ENCODE results near the gene EPHA2. TPM values are rescaled to one million over a fixed set of nuclear protein-coding genes. Genes with fewer than 3 reads are reported as not detected.
"Not testable (repeated sequence)": the region's sequence is repeated elsewhere in the genome, so short reads cannot be mapped to it uniquely, and the experiment has no call there.

The EPHA2 gene
- polyA plus RNA-seq, 1 experiment = 19.1 TPM

- Histone ChIP-seq H3K27ac (ENCODE audit: low read depth, low read length) (no peak overlapping the region), H3K9me3 (ENCODE audit: control insufficient read depth, insufficient read depth, low read length) (peaks cover 15% of the 10 kb centered on the region), H3K4me3 (ENCODE audit: low read depth, low read length) (no peak overlapping the region), H3K27me3 (ENCODE audit: control insufficient read depth, insufficient read depth, low read length) (peaks cover 3% of the 10 kb centered on the region)
- ChIA-PET CTCF (interaction anchor here (0.7 to 1.5 kb wide), 3 partner anchors 27 to 35 kb away, joined by 3 read pairs; no protein-coding TSS in a partner anchor), POLR2A (no interaction called here)
- TF ChIP-seq CTCF (IDR thresholded peaks at IDR 0.05; ENCODE audit: low read depth, low read length) = no peak
- DNase-seq (ENCODE audit: low read depth, low spot score) = no peak
These were observed 46.3 kb downstream of the EPHA2 start for GRCh38 chr1:16109571-16109970.

GRCh38 chr1:16107039-16107438 is 48.8 kb downstream of the EPHA2 start:
- H3K4me3 ChIP-seq (ENCODE audit: low read depth, low read length); H3K27me3 ChIP-seq (ENCODE audit: control insufficient read depth, insufficient read depth, low read length); DNase-seq (ENCODE audit: low read depth, low spot score); POLR2A ChIA-PET; H3K27ac ChIP-seq (ENCODE audit: low read depth, low read length): not testable (repeated sequence)
- CTCF ChIA-PET = interaction anchor here (1.2 to 1.7 kb wide), 2 partner anchors 25 to 113 kb away, joined by 3 to 4 read pairs; no protein-coding TSS in a partner anchor
- H3K9me3 ChIP-seq (ENCODE audit: control insufficient read depth, insufficient read depth, low read length) = peaks cover 22% of the 10 kb centered on the region

GRCh38 chr1:16101623-16102022 is 54.2 kb downstream of the EPHA2 start:
- Histone ChIP-seq H3K27me3 (ENCODE audit: control insufficient read depth, insufficient read depth, low read length) (no peaks in the 10 kb centered on the region), H3K4me3 (ENCODE audit: low read depth, low read length) (no peak overlapping the region), H3K9me3 (ENCODE audit: control insufficient read depth, insufficient read depth, low read length) (peaks cover 7% of the 10 kb centered on the region; the same call in 1 of the 2 replicates), H3K27ac (ENCODE audit: low read depth, low read length) (no peak overlapping the region)
- POLR2A ChIA-PET = no interaction called here
- DNase-seq (ENCODE audit: low read depth, low spot score) = no peak
- no peak for TF ChIP-seq CTCF (IDR thresholded peaks at IDR 0.05; ENCODE audit: low read depth, low read length)
- CTCF ChIA-PET = interaction anchor here (1.6 to 2.4 kb wide), 2 partner anchors 20 to 51 kb away, joined by 3 to 10 read pairs; no protein-coding TSS in a partner anchor

- ChIA-PET CTCF (interaction anchor here (0.6 to 0.7 kb wide), 2 partner anchors 16 to 301 kb away, joined by 3 to 5 read pairs; no protein-coding TSS in a partner anchor), POLR2A (interaction anchor here (0.6 kb wide), 1 partner anchor 123 kb away, joined by 5 read pairs; no protein-coding TSS in a partner anchor)
- Histone ChIP-seq H3K27ac (ENCODE audit: low read depth, low read length) (no peak overlapping the region), H3K27me3 (ENCODE audit: control insufficient read depth, insufficient read depth, low read length) (no peaks in the 10 kb centered on the region), H3K9me3 (ENCODE audit: control insufficient read depth, insufficient read depth, low read length) (peaks cover 7% of the 10 kb centered on the region; the same call in 1 of the 2 replicates), H3K4me3 (ENCODE audit: low read depth, low read length) (no peak overlapping the region)
- DNase-seq (ENCODE audit: low read depth, low spot score) = no peak
- TF ChIP-seq CTCF (IDR thresholded peaks at IDR 0.05; ENCODE audit: low read depth, low read length) = no peak
These were observed 56.5 kb downstream of the EPHA2 start for GRCh38 chr1:16099412-16099811.

- ChIA-PET CTCF (no interaction called here), POLR2A (no interaction called here)
These were observed 60.4 kb downstream of the EPHA2 start for GRCh38 chr1:16095447-16095846.

More at GRCh38 chr1:16095447-16095846, 60.4 kb downstream of the EPHA2 start:
- H3K4me3 ChIP-seq (ENCODE audit: low read depth, low read length) = no peak overlapping the region
- H3K27ac ChIP-seq (ENCODE audit: low read depth, low read length) = no peak overlapping the region
- no peak for DNase-seq (ENCODE audit: low read depth, low spot score)
- no peaks in the 10 kb centered on the region for H3K9me3 ChIP-seq (ENCODE audit: control insufficient read depth, insufficient read depth, low read length)
- H3K27me3 ChIP-seq (ENCODE audit: control insufficient read depth, insufficient read depth, low read length) = no peaks in the 10 kb centered on the region
- no peak for TF ChIP-seq CTCF (IDR thresholded peaks at IDR 0.05; ENCODE audit: low read depth, low read length)
